Mesothelial cell of epicardium (in vitro differentiated cells): ENCODE measurements around the gene BRSK2. TPM values are rescaled to one million over a fixed set of nuclear protein-coding genes. Genes with fewer than 3 reads are reported as not detected.

ENCODE experiments used
- DNase-seq, 2 experiments: peaks; one replicate each; pipeline ENCODE4 v3.0.0; 2021; ENCODE audit warnings: low spot score in 2 of 2; ENCODE audit not compliant: unreplicated experiment in 2 of 2
- H3K27ac Mint-ChIP-seq: 2 replicates; pipeline ENCODE4 v1.8.0; 2021; ENCODE audit warnings: mixed read lengths
- H3K27me3 Mint-ChIP-seq: 2 replicates; pipeline ENCODE4 v1.8.0; 2021; ENCODE audit warnings: low read depth, mixed read lengths
- H3K36me3 Mint-ChIP-seq: 2 replicates; pipeline ENCODE4 v1.8.0; 2021; ENCODE audit warnings: mixed read lengths
- H3K4me1 Mint-ChIP-seq: 2 replicates; pipeline ENCODE4 v1.8.0; 2021; ENCODE audit warnings: mixed read lengths
- H3K4me3 Mint-ChIP-seq: 2 replicates; pipeline ENCODE4 v1.8.0; 2021; ENCODE audit warnings: mild to moderate bottlenecking, moderate library complexity, mixed read lengths
- H3K9me3 Mint-ChIP-seq: 2 replicates; pipeline ENCODE4 v1.8.0; 2021; ENCODE audit warnings: mixed read lengths
- total RNA-seq: library from RNA; stranded (reverse); gene quantifications from 3 replicates; pipeline ENCODE4 v1.2.1, GENCODE V29; 2021
- TF ChIP-seq, protein P1 (sequence below): fragments of 200-600 bp; sonication (generic); IDR thresholded peaks from one replicate; pipeline ENCODE4 v1.5.0; 2021; ENCODE audit warnings: antibody characterized with exemption; ENCODE audit not compliant: unreplicated experiment

The BRSK2 gene
- total RNA-seq, 1 donor from 2014 or later = 4.9 TPM

GRCh38 chr11:1402355-1403077, 12.8 kb downstream of the BRSK2 start:
- Mint-ChIP-seq H3K9me3 (no peaks in the 10 kb centered on the region), H3K4me3 (no peak overlapping the region), H3K27me3 (peaks cover 8% of the 10 kb centered on the region), H3K4me1 (no peaks in the 10 kb centered on the region), H3K36me3 (no peaks in the 10 kb centered on the region), H3K27ac (no peak overlapping the region)
- TF ChIP-seq, protein P1, sequence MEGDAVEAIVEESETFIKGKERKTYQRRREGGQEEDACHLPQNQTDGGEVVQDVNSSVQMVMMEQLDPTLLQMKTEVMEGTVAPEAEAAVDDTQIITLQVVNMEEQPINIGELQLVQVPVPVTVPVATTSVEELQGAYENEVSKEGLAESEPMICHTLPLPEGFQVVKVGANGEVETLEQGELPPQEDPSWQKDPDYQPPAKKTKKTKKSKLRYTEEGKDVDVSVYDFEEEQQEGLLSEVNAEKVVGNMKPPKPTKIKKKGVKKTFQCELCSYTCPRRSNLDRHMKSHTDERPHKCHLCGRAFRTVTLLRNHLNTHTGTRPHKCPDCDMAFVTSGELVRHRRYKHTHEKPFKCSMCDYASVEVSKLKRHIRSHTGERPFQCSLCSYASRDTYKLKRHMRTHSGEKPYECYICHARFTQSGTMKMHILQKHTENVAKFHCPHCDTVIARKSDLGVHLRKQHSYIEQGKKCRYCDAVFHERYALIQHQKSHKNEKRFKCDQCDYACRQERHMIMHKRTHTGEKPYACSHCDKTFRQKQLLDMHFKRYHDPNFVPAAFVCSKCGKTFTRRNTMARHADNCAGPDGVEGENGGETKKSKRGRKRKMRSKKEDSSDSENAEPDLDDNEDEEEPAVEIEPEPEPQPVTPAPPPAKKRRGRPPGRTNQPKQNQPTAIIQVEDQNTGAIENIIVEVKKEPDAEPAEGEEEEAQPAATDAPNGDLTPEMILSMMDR = no peak
- no peak for DNase-seq

DNA sequence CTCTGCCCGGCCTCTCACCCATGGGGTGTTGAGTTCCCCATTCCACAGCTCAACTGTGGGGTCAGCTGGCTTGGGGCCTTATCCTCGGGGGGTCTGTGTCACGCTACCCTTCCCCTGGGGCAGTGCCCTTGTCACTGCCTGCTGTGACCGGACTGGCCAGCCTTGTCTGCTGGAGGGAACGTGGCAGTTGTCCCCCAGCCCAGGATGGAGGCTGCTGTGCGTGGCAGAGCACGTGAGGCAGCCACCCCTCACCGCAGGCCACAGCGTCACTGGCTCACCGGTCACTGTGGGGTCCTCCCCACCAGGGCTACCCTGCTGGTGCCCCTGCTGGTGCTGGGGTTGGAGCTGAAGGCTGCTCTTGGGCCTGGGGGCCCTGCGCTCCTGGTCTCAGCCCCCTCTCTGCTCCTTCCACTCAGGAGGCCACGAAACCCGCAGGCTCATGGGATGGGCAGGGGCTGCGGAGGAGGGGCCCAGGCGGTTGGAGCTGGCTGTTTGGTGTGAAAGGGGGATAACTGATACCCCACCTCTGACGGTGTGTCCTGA, 13.4 kb downstream of the BRSK2 start:
- TF ChIP-seq, protein P1 = no peak
- Mint-ChIP-seq H3K4me1 (no peaks in the 10 kb centered on the region), H3K9me3 (no peaks in the 10 kb centered on the region), H3K27me3 (peaks cover 10% of the 10 kb centered on the region), H3K4me3 (no peak overlapping the region), H3K36me3 (no peaks in the 10 kb centered on the region), H3K27ac (no peak overlapping the region)
- DNase-seq = no peak

- H3K4me1 Mint-ChIP-seq = no peaks in the 10 kb centered on the region
- H3K9me3 Mint-ChIP-seq = no peaks in the 10 kb centered on the region
- no peaks in the 10 kb centered on the region for H3K36me3 Mint-ChIP-seq
- peaks cover 10% of the 10 kb centered on the region for H3K27me3 Mint-ChIP-seq
- H3K27ac Mint-ChIP-seq = no peak overlapping the region
- DNase-seq = no peak
- TF ChIP-seq, protein P1 = no peak
- H3K4me3 Mint-ChIP-seq = no peak overlapping the region
Measured at GRCh38 chr11:1403721-1404460, 14.2 kb downstream of the BRSK2 start.

GRCh38 chr11:1404461-1405185, 14.9 kb downstream of the BRSK2 start:
- Mint-ChIP-seq H3K9me3 (no peaks in the 10 kb centered on the region), H3K27ac (no peak overlapping the region), H3K36me3 (no peaks in the 10 kb centered on the region), H3K4me3 (no peak overlapping the region), H3K4me1 (no peaks in the 10 kb centered on the region), H3K27me3 (peaks cover 15% of the 10 kb centered on the region)
- TF ChIP-seq, protein P1 = no peak
- DNase-seq = no peak

GRCh38 chr11:1405186-1406020, 15.7 kb downstream of the BRSK2 start:
- TF ChIP-seq, protein P1 = no peak
- H3K4me3 Mint-ChIP-seq = no peak overlapping the region

More at GRCh38 chr11:1405186-1406020, 15.7 kb downstream of the BRSK2 start:
- Mint-ChIP-seq H3K9me3 (no peaks in the 10 kb centered on the region), H3K36me3 (no peaks in the 10 kb centered on the region), H3K4me1 (no peaks in the 10 kb centered on the region), H3K27ac (no peak overlapping the region), H3K27me3 (peaks cover 15% of the 10 kb centered on the region)
- DNase-seq = no peak
